ENCODE measurements around the gene PCDH9. TPM values are rescaled to one million over a fixed set of nuclear protein-coding genes. Genes with fewer than 3 reads are reported as not detected.

Gene PCDH9
- total RNA-seq, 1 experiment from 2014 or later = 5.8 TPM

GRCh38 chr13:66943530-66943929 is 286.6 kb downstream of the PCDH9 start:
- Histone ChIP-seq H3K9me3 (ENCODE audit: low read depth, low read length, poor library complexity, severe bottlenecking) (no peaks in the 10 kb centered on the region), H3K4me3 (ENCODE audit: low read depth, low read length, poor library complexity, severe bottlenecking) (no peak overlapping the region), H3K27me3 (replicated peaks; ENCODE audit: insufficient read depth, low read depth, low read length, poor library complexity) (no peaks in the 10 kb centered on the region), H3K36me3 (ENCODE audit: insufficient read depth, low read length, poor library complexity, severe bottlenecking) (no peaks in the 10 kb centered on the region), H3K27ac (ENCODE audit: low read depth, low read length, poor library complexity, severe bottlenecking) (no peak overlapping the region), H3K4me1 (ENCODE audit: insufficient read depth, low read length, poor library complexity, severe bottlenecking) (no peaks in the 10 kb centered on the region)
- POLR2A ChIA-PET (ENCODE audit: low non-redundant PET) = no interaction called here
- CTCF ChIA-PET = no interaction called here
- DNase-seq (ENCODE audit: low spot score) = no peak
- no peak for TF ChIP-seq CTCF (conservative IDR thresholded peaks at IDR 0.05; ENCODE audit: low read depth, low read length)
- TF ChIP-seq EZH2 (IDR thresholded peaks at IDR 0.05; ENCODE audit: borderline replicate concordance, low read depth, low read length, poor library complexity, severe bottlenecking) = no peak
- intact Hi-C loops (cut with micrococcal nuclease; ENCODE audit: unreplicated experiment) = no loop called here
- BruUV-seq (replicated peaks) = no TSS peak

GRCh38 chr13:66940113-66940512 is 290.0 kb downstream of the PCDH9 start:
- no peaks in the 10 kb centered on the region for H3K9me3 ChIP-seq (ENCODE audit: low read depth, low read length, poor library complexity, severe bottlenecking)
- ChIA-PET CTCF (no interaction called here), POLR2A (ENCODE audit: low non-redundant PET) (no interaction called here)
- no peaks in the 10 kb centered on the region for H3K36me3 ChIP-seq (ENCODE audit: insufficient read depth, low read length, poor library complexity, severe bottlenecking)
- no peaks in the 10 kb centered on the region for H3K27me3 ChIP-seq (replicated peaks; ENCODE audit: insufficient read depth, low read depth, low read length, poor library complexity)
- no TSS peak for BruUV-seq (replicated peaks)
- DNase-seq (ENCODE audit: low spot score) = no peak
- TF ChIP-seq CTCF (conservative IDR thresholded peaks at IDR 0.05; ENCODE audit: low read depth, low read length) (no peak), EZH2 (IDR thresholded peaks at IDR 0.05; ENCODE audit: borderline replicate concordance, low read depth, low read length, poor library complexity, severe bottlenecking) (no peak)
- H3K4me1 ChIP-seq (ENCODE audit: insufficient read depth, low read length, poor library complexity, severe bottlenecking) = no peaks in the 10 kb centered on the region
- H3K4me3 ChIP-seq (ENCODE audit: low read depth, low read length, poor library complexity, severe bottlenecking) = no peak overlapping the region
- H3K27ac ChIP-seq (ENCODE audit: low read depth, low read length, poor library complexity, severe bottlenecking) = no peak overlapping the region
- intact Hi-C loops (cut with micrococcal nuclease; ENCODE audit: unreplicated experiment) = no loop called here

GRCh38 chr13:66937423-66937822 is 292.7 kb downstream of the PCDH9 start:
- Histone ChIP-seq H3K36me3 (ENCODE audit: insufficient read depth, low read length, poor library complexity, severe bottlenecking) (no peaks in the 10 kb centered on the region), H3K27me3 (replicated peaks; ENCODE audit: insufficient read depth, low read depth, low read length, poor library complexity) (no peaks in the 10 kb centered on the region), H3K4me3 (ENCODE audit: low read depth, low read length, poor library complexity, severe bottlenecking) (no peak overlapping the region), H3K4me1 (ENCODE audit: insufficient read depth, low read length, poor library complexity, severe bottlenecking) (no peaks in the 10 kb centered on the region), H3K9me3 (ENCODE audit: low read depth, low read length, poor library complexity, severe bottlenecking) (no peaks in the 10 kb centered on the region), H3K27ac (ENCODE audit: low read depth, low read length, poor library complexity, severe bottlenecking) (no peak overlapping the region)
- no peak for DNase-seq (ENCODE audit: low spot score)
- intact Hi-C loops (cut with micrococcal nuclease; ENCODE audit: unreplicated experiment) = no loop called here
- no TSS peak for BruUV-seq (replicated peaks)
- ChIA-PET CTCF (no interaction called here), POLR2A (ENCODE audit: low non-redundant PET) (no interaction called here)
- no peak for TF ChIP-seq CTCF (conservative IDR thresholded peaks at IDR 0.05; ENCODE audit: low read depth, low read length)
- TF ChIP-seq EZH2 (IDR thresholded peaks at IDR 0.05; ENCODE audit: borderline replicate concordance, low read depth, low read length, poor library complexity, severe bottlenecking) = no peak

All from A673 (cell line).